ENCODE data around the gene SLC30A4.

SLC30A4 gene

GRCh38 chr15:45449395-45449794, 73.2 kb downstream of the SLC30A4 start:
- no peak for DNase-seq

- no peak for DNase-seq
Measured at GRCh38 chr15:45448066-45448915, 74.3 kb downstream of the SLC30A4 start.

- no peak for DNase-seq
Measured at GRCh38 chr15:45443645-45444044, 78.9 kb downstream of the SLC30A4 start.

- DNase-seq, result no peak
Measured at GRCh38 chr15:45442507-45443135, 79.9 kb downstream of the SLC30A4 start.

- DNase-seq, result no peak
Measured at GRCh38 chr15:45441686-45442085, 80.9 kb downstream of the SLC30A4 start.

GRCh38 chr15:45441036-45441435, 81.5 kb downstream of the SLC30A4 start:
- no peak for DNase-seq

GRCh38 chr15:45439521-45440260, 82.9 kb downstream of the SLC30A4 start:
- no peak for DNase-seq

GRCh38 chr15:45435124-45435903, 87.2 kb downstream of the SLC30A4 start:
- DNase-seq, result no peak

GRCh38 chr15:45434078-45434567, 88.4 kb downstream of the SLC30A4 start:
- DNase-seq, result no peak

GRCh38 chr15:45431511-45431910, 91.0 kb downstream of the SLC30A4 start:
- no peak for DNase-seq

- DNase-seq, result no peak
Measured at GRCh38 chr15:45429941-45430792, 92.4 kb downstream of the SLC30A4 start.
